Thymus (tissue), 11 donors: ENCODE results near the gene MPZL1. TPM values are rescaled to one million over a fixed set of nuclear protein-coding genes. Genes with fewer than 3 reads are reported as not detected.

Experiments used
- DNase-seq, 9 donors: peaks; one replicate each; pipeline ENCODE4 v3.0.0-alpha.2; 2013; ENCODE audit warnings: low spot score in 9 of 9, low read depth in 6 of 9, missing footprints in 1 of 9
- H3K27ac ChIP-seq, 2 donors: one replicate each; pipeline ENCODE4 v1.5.1; 2013; ENCODE audit warnings: control low read depth in 1 of 2, low read depth in 1 of 2, low read length in 1 of 2, mild to moderate bottlenecking in 1 of 2, moderate library complexity in 1 of 2
- H3K27me3 ChIP-seq, 2 donors: one replicate each; pipeline ENCODE4 v1.5.1; 2013; ENCODE audit warnings: low read length in 1 of 2; ENCODE audit not compliant: control insufficient read depth in 2 of 2, insufficient read depth in 1 of 2
- H3K36me3 ChIP-seq, 2 donors: one replicate each; pipeline ENCODE4 v1.5.1; 2013; ENCODE audit warnings: low read length in 1 of 2, mild to moderate bottlenecking in 1 of 2, moderate library complexity in 1 of 2; ENCODE audit not compliant: control insufficient read depth in 2 of 2, insufficient read depth in 2 of 2
- H3K4me1 ChIP-seq, 2 donors: one replicate each; pipeline ENCODE4 v1.5.1; 2013; ENCODE audit warnings: low read length in 2 of 2; ENCODE audit not compliant: control insufficient read depth in 2 of 2, insufficient read depth in 2 of 2
- H3K4me3 ChIP-seq, 2 donors: one replicate each; pipeline ENCODE4 v1.5.1; 2013; ENCODE audit warnings: low read length in 2 of 2, control low read depth in 1 of 2, mild to moderate bottlenecking in 1 of 2
- H3K9me3 ChIP-seq, 2 donors: one replicate each; pipeline ENCODE4 v1.5.1; 2013; ENCODE audit warnings: low read length in 1 of 2, mild to moderate bottlenecking in 1 of 2; ENCODE audit not compliant: control insufficient read depth in 2 of 2, insufficient read depth in 1 of 2
- WGBS: extraction: QIAGEN DNeasy Blood & Tissue Kit; methylation state at CpG from one replicate; pipeline ENCODE4 v1.1.7; 2013; 5-methylcytosine and 5-hydroxymethylcytosine counted together
- polyA plus RNA-seq: library from polyadenylated mRNA; stranded (reverse); fragments of 200-250 nt; gene quantifications from one replicate; pipeline ENCODE4 v1.2.3, GENCODE V29; 2013
- total RNA-seq: library from RNA; stranded (reverse); fragments of 120-200 nt; gene quantifications from one replicate; pipeline ENCODE4 v1.2.4, GENCODE V29; 2013
- donor health status: healthy.

MPZL1 gene
- total and polyA plus RNA-seq, 2 donors: 23.4 to 26.0 TPM

DNA sequence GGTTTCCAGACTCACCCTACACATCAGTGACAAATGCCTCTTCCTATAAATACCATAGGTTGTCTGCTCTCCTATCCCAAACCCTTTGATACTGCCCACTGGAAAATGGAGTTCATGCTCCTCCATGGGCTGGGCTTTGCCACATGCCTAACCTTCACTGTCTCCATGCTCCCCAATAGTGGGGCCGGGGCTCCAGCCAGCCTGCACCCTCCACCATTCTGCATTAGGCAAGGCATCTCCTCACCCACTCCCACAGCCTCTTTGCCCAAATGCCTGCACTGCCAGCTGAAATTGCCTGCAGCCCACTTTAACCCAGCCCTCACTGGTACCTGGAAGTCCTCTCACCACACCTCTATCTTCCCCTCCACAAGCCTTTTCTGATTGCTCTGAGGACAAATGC lies 18.2 kb upstream of the MPZL1 start:
- no peak for DNase-seq
- no peak overlapping the region for H3K27ac ChIP-seq
- no peaks in the 10 kb centered on the region for H3K9me3 ChIP-seq
- no peaks in the 10 kb centered on the region for H3K4me1 ChIP-seq
- H3K4me3 ChIP-seq: no peak overlapping the region
- peaks cover 56 to 78% of the 10 kb centered on the region in 2 donors for H3K36me3 ChIP-seq
- H3K27me3 ChIP-seq: no peaks in the 10 kb centered on the region
- WGBS: 98% methylated on average over 1 of the region's 1 CpG

DNA sequence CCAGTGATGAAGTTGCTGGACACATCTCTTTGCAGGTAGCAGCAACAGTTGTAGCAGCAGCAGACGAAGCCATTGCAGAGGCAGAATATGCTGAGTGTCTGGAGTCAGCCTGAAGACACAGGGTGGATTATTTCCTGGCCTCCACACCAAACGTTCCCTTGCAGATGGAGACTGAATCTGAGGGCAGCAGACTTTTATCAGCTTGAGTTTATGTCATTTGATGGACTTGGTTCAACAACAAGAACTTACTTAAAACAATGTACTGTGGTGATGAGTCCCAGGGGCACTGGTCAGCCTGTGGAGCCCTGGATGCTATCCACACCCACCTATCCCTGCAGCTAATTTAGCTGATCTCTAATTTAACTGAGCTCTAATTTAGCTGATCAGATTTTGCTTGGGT lies 17.1 kb upstream of the MPZL1 start:
- H3K9me3 ChIP-seq: no peaks in the 10 kb centered on the region
- H3K4me3 ChIP-seq: no peak overlapping the region
- H3K27me3 ChIP-seq: no peaks in the 10 kb centered on the region
- H3K36me3 ChIP-seq: peaks cover 45 to 69% of the 10 kb centered on the region in 2 donors
- 90% methylated on average over 2 of the region's 2 CpGs for WGBS
- H3K4me1 ChIP-seq: no peaks in the 10 kb centered on the region
- DNase-seq: no peak
- no peak overlapping the region for H3K27ac ChIP-seq

DNA sequence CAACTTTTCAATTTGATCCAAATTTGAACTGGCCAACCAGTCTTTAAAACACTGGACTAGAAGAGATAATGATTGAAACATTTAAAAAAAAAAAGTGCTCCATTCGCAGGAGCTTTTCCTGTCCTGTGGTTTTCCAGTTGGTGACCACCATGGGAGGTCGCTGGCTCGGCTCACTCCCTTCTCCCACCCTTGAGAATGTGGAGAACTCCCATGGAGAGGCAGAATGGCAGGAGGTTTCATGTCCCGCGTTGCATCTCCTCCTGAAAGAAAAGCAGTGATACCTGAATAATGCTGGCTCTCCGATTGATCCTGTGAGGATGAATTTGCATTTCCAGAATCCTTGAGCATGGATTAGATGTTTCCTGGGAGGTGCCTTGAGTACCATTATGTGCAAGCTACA lies 16.5 kb upstream of the MPZL1 start:
- H3K27ac ChIP-seq: no peak overlapping the region
- no peaks in the 10 kb centered on the region for H3K27me3 ChIP-seq
- no peaks in the 10 kb centered on the region for H3K9me3 ChIP-seq
- no peak for DNase-seq
- H3K4me3 ChIP-seq: no peak overlapping the region
- H3K36me3 ChIP-seq: peaks cover 42 to 63% of the 10 kb centered on the region in 2 donors
- no peaks in the 10 kb centered on the region for H3K4me1 ChIP-seq
- 88% methylated on average over 6 of the region's 6 CpGs for WGBS

DNA sequence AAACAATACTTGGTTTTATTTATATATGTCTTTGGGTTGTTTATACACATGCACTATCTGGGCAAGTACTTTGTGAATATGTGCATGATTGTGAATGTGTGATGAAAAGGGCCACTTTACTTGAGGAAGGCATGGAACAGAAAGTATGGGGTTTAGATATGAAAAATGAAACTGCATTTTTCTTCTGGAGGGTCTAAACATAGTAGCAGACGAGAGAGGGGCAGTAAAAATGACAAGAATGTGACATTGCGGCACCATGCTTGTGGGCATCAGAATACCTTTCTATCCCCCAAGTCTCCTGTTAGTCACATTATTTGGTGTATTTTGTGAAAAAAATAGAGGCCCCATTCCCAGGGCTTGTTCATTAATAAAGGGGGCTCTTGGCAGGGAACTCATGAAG lies 15.4 kb upstream of the MPZL1 start:
- 97% methylated on average over 2 of the region's 2 CpGs for WGBS

DNA sequence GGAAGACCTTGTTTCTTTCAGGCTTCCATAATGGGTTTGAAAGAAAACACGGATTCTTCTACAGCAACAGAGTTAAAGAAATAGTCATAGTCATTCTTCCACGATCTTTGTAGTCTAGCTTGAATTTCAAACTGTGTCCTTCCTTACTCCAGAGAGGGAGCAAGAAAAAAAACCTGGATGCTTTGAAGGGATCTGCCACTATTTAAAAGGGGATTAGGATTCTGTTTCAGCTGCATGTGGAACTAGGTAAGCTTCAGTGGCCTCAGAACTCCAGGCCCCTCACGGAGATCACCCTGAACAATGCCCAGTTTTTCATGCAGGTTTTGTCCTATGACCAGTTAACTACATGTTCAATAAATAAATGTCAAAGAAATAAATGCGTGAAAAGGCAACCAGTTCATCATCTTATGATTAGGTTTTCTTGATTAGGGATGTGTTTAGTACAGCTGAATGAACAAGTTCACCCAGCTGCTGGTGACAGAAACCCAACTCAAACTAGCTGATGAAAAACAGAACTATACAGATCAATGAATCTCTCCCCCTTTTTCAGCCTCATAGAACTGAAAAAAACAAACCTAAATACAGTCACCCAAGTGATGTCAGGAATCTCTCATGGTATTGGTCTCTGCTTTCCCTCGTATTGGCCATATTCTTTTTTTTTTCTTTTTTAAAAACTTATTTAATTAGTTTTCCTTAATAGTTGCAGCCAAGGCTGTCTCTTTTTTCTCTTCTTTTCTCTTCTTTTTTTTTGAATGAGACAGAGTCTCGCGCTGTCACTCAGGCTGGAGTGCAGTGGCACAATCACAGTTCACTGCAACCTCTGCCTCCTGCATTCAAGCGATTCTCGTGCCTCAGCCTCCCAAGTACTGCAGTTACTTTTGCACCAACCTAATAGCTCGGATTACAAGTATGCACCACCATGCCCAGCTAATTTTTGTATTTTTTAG lies 14.6 kb upstream of the MPZL1 start:
- peaks cover 28 to 46% of the 10 kb centered on the region in 2 donors for H3K36me3 ChIP-seq
- H3K27me3 ChIP-seq: no peaks in the 10 kb centered on the region
- no peaks in the 10 kb centered on the region for H3K9me3 ChIP-seq
- no peaks in the 10 kb centered on the region for H3K4me1 ChIP-seq
- no peak overlapping the region for H3K4me3 ChIP-seq
- WGBS: 96% methylated on average over 10 of the region's 10 CpGs
- DNase-seq: no peak
- no peak overlapping the region for H3K27ac ChIP-seq

More for the DNA sequence above, 15.4 kb upstream of the MPZL1 start:
- DNase-seq: no peak
- Histone ChIP-seq H3K9me3 (no peaks in the 10 kb centered on the region), H3K27me3 (no peaks in the 10 kb centered on the region), H3K4me1 (no peaks in the 10 kb centered on the region), H3K36me3 (peaks cover 33 to 55% of the 10 kb centered on the region in 2 donors), H3K27ac (no peak overlapping the region), H3K4me3 (no peak overlapping the region)

DNA sequence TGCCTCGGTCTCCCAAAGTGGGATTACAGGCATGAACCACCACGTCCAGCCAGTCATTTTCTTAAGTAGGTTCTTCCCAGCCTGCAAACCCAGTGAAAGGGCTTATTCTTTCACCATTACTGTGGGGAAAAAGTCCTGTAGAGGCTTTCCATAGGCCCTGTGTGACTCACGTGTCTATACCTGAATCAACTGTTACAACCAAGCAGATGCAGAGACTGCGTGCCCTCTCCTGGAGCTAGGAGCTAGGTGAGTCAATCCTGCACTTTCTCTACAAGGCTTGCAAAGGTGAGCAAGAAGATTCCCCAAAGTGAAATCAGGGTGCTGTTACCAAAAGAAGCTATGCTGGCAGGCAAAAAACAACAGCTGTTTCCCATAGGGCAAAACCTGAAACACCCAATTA lies 13.8 kb upstream of the MPZL1 start:
- no peak overlapping the region for H3K27ac ChIP-seq
- H3K36me3 ChIP-seq: peaks cover 26 to 41% of the 10 kb centered on the region in 2 donors
- H3K4me3 ChIP-seq: no peak overlapping the region
- DNase-seq: no peak
- peaks cover 0 to 1% of the 10 kb centered on the region in 2 donors for H3K27me3 ChIP-seq
- H3K4me1 ChIP-seq: no peaks in the 10 kb centered on the region
- WGBS: 98% methylated on average over 4 of the region's 4 CpGs
- no peaks in the 10 kb centered on the region for H3K9me3 ChIP-seq

DNA sequence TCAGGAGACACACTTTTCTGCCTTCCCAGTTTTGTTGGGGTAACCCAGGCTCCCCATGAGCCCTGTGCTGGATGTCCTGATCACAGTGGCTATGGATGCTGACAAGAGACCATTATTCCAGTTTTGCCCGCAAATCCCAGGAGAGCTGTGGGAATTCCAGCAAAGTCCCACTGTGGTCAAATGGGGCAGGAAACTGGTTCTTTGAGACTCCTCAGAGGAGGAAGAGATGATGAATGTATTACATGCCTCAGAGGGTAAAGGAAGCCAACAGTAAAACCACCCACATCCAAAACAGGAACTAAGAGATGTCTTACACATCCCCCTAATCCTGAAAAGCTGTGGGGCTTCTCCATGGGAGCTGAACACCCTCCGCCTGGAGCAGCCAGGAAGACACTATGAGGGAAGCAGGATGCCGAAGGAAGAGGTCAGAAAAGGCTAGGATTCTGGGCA lies 12.8 kb upstream of the MPZL1 start:
- Histone ChIP-seq H3K27ac (no peak overlapping the region), H3K9me3 (no peaks in the 10 kb centered on the region), H3K4me1 (peaks cover 0 to 7% of the 10 kb centered on the region in 2 donors), H3K36me3 (peaks cover 16 to 31% of the 10 kb centered on the region in 2 donors), H3K4me3 (no peak overlapping the region), H3K27me3 (peaks cover 0 to 11% of the 10 kb centered on the region in 2 donors)
- WGBS: 37% methylated on average over 3 of the region's 3 CpGs
- DNase-seq: no peak

DNA sequence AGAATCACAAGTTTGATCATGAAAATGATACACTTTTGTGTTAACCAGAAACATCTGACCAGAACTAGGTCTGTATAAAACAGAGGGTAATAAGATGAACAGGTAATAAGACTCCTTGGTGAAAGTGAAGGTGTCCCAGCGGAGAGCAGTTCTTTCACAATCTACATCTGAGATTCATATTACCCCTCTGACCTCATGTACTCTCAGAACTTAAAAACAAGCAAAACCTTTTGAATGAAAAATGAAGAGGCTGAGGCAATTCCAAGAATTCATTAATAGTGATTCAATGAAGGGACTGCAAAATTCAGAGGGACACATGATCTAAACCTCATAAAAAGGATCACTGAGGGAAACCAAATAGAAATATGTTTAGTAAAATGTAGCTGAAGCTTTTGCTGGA lies 10.9 kb upstream of the MPZL1 start:
- no peak for DNase-seq
- peaks cover 6 to 13% of the 10 kb centered on the region in 2 donors for H3K4me1 ChIP-seq
- WGBS: 92% methylated on average over 1 of the region's 1 CpG
- H3K27ac ChIP-seq: no peak overlapping the region
- H3K36me3 ChIP-seq: peaks cover 0 to 12% of the 10 kb centered on the region in 2 donors
- H3K27me3 ChIP-seq: peaks cover 0 to 14% of the 10 kb centered on the region in 2 donors
- no peak overlapping the region for H3K4me3 ChIP-seq
- no peaks in the 10 kb centered on the region for H3K9me3 ChIP-seq

DNA sequence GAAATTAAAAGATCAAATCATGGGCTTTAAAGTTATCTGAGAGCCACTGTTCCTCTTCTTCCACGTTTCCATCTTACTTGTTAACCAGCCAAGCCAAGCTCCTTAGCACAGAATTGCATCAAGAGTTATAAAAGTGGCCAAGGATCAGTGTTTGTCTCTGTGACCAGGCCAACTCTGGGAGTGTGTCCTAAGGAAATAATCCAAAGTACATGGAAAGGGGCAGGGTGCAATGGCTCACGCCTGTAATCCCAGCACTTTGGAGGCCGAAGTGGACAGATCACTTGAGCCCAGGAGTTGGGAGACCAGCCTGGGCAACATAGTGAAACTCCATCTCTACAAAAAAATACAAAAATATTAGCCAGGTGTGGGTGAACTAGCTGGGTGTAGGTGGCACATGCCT lies 10.0 kb upstream of the MPZL1 start:
- 90% methylated on average over 3 of the region's 3 CpGs for WGBS
- H3K27ac ChIP-seq: no peak overlapping the region
- no peak for DNase-seq
- H3K36me3 ChIP-seq: peaks cover 0 to 6% of the 10 kb centered on the region in 2 donors
- no peaks in the 10 kb centered on the region for H3K9me3 ChIP-seq
- peaks cover 0 to 14% of the 10 kb centered on the region in 2 donors for H3K27me3 ChIP-seq
- no peak overlapping the region for H3K4me3 ChIP-seq
- peaks cover 6 to 15% of the 10 kb centered on the region in 2 donors for H3K4me1 ChIP-seq
